OCI-LY3 (cell line): ENCODE measurements around the gene WNT7B.

Experiments used
- EZH2phosphoT487 ChIP-seq: fragments of 200-600 bp; shearing (Covaris generic); IDR thresholded peaks from 2 replicates; pipeline ENCODE4 v1.6.1; 2018; ENCODE audit warnings: antibody characterized with exemption, mixed run types, low read depth
- TF ChIP-seq, protein P1 (sequence below): fragments of 200-600, 300-600 bp; sonication (generic); IDR thresholded peaks from 2 replicates; pipeline ENCODE4 v1.5.1; 2014; ENCODE audit warnings: antibody characterized with exemption, low read length, low read depth

DNA sequence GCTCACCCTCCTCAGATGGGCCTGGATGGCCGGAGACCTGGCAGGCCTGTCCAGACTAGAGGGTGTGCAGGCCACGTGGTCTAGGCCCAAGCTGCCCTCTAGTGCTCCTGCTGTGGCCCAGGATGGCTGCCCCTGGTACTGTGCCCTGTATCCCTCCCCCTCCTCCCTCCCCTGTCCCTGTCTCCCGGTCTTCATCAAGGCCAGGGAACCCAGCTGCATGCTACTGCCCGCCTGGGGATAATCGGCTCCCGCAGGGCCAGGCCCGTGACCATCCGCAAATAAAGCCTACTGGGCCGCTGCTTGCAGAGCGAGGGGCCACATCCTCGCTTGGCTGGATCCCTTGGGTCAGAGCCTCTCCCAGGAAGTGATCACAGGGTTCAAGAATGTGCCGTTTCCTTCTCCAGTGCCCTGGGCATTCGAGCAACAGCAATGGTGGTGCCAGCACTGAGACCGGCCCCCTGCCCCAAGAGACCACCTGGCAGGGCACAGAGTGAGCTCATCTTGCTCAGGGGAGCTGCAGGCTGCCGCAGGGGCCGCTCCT lies 51.1 kb downstream of the WNT7B start:
- TF ChIP-seq, protein P1, sequence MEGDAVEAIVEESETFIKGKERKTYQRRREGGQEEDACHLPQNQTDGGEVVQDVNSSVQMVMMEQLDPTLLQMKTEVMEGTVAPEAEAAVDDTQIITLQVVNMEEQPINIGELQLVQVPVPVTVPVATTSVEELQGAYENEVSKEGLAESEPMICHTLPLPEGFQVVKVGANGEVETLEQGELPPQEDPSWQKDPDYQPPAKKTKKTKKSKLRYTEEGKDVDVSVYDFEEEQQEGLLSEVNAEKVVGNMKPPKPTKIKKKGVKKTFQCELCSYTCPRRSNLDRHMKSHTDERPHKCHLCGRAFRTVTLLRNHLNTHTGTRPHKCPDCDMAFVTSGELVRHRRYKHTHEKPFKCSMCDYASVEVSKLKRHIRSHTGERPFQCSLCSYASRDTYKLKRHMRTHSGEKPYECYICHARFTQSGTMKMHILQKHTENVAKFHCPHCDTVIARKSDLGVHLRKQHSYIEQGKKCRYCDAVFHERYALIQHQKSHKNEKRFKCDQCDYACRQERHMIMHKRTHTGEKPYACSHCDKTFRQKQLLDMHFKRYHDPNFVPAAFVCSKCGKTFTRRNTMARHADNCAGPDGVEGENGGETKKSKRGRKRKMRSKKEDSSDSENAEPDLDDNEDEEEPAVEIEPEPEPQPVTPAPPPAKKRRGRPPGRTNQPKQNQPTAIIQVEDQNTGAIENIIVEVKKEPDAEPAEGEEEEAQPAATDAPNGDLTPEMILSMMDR, result no peak
- TF ChIP-seq EZH2phosphoT487, result no peak
